Vagina (tissue), 2 donors: ENCODE measurements around the gene TMEM266. TPM values are rescaled to one million over a fixed set of nuclear protein-coding genes. Genes with fewer than 3 reads are reported as not detected.

ENCODE experiments used
- DNase-seq, 2 donors: peaks; one replicate each; pipeline ENCODE4 v3.0.0-alpha.2; 2017; ENCODE audit errors: extremely low spot score in 2 of 2
- H3K27ac ChIP-seq: fragments of 200-600 bp; sonication (generic); one replicate; pipeline ENCODE4 v1.5.1; 2019
- H3K27me3 ChIP-seq: fragments of 200-600 bp; sonication (generic); one replicate; pipeline ENCODE4 v1.5.1; 2019
- H3K36me3 ChIP-seq, 2 donors: fragments of 200-600 bp; sonication (generic); one replicate each; pipeline ENCODE4 v1.5.1; 2017 to 2019
- H3K4me1 ChIP-seq: fragments of 200-600 bp; sonication (generic); one replicate; pipeline ENCODE4 v1.5.1; 2019
- H3K4me3 ChIP-seq, 2 donors: fragments of 200-600 bp; sonication (generic); 1 replicate in 1 of 2; 2 replicates in 1 of 2; pipeline ENCODE4 v1.5.1; 2016 to 2019
- H3K9me3 ChIP-seq: fragments of 200-600 bp; sonication (generic); one replicate; pipeline ENCODE4 v1.5.1; 2019
- CTCF ChIP-seq, 3 experiments: fragments of 450-650 bp in 2 of 3; fragments of 200-600 bp in 1 of 3; sonication (generic) in 1 of 3; IDR thresholded peaks; one replicate each; pipeline ENCODE4 v1.5.1; 2017 to 2019; ENCODE audit warnings: antibody characterized with exemption in 3 of 3, mild to moderate bottlenecking in 2 of 3, moderate library complexity in 2 of 3
- POLR2A ChIP-seq, 2 donors: fragments of 450-650 bp; IDR thresholded peaks; one replicate each; pipeline ENCODE4 v1.6.1; 2017; ENCODE audit warnings: antibody characterized with exemption in 2 of 2, mild to moderate bottlenecking in 2 of 2, moderate library complexity in 2 of 2
- POLR2AphosphoS5 ChIP-seq, 2 donors: sonication (generic); formaldehyde crosslinking; IDR thresholded peaks; one replicate each; pipeline ENCODE4 v1.9.0; 2017; ENCODE audit warnings: antibody characterized with exemption in 2 of 2, mild to moderate bottlenecking in 2 of 2, low read depth in 1 of 2; ENCODE audit not compliant: insufficient read depth in 1 of 2
- intact Hi-C: fragments of 100-400 bp; cut with DNase I; formaldehyde crosslinking; loops from one replicate; pipeline ENCODE4 v1.15.1; 2023
- total RNA-seq: library from RNA; depleted of rRNA; stranded (reverse); fragments of >200 nt; gene quantifications from one replicate; pipeline ENCODE4 v1.2.3, GENCODE V29; 2016

Gene TMEM266
- total RNA-seq, 1 donor from 2014 or later, result not detected

- Histone ChIP-seq H3K27me3 (no peaks in the 10 kb centered on the region), H3K36me3 (no peaks in the 10 kb centered on the region), H3K4me3 (no peak overlapping the region), H3K4me1 (peaks cover 26% of the 10 kb centered on the region), H3K9me3 (no peaks in the 10 kb centered on the region), H3K27ac (no peak overlapping the region)
- TF ChIP-seq POLR2A (IDR thresholded peaks at IDR 0.05), result no peak
- no peak for TF ChIP-seq POLR2AphosphoS5 (IDR thresholded peaks at IDR 0.05; ENCODE audit: insufficient read depth in 1 of 2, low read depth in 1 of 2)
- no peak for TF ChIP-seq CTCF (IDR thresholded peaks at IDR 0.05)
- intact Hi-C loops, result no loop called here
- DNase-seq, result no peak
Measured at GRCh38 chr15:76181705-76182107, 121.9 kb downstream of the TMEM266 start.

GRCh38 chr15:76183930-76184649 is 124.3 kb downstream of the TMEM266 start:
- H3K27me3 ChIP-seq, result no peaks in the 10 kb centered on the region
- no peaks in the 10 kb centered on the region for H3K36me3 ChIP-seq
- no peaks in the 10 kb centered on the region for H3K9me3 ChIP-seq
- no peak for DNase-seq
- H3K4me3 ChIP-seq, result no peak overlapping the region
- intact Hi-C loops, result no loop called here
- TF ChIP-seq POLR2AphosphoS5 (IDR thresholded peaks at IDR 0.05; ENCODE audit: insufficient read depth in 1 of 2, low read depth in 1 of 2), result no peak
- TF ChIP-seq POLR2A (IDR thresholded peaks at IDR 0.05), result no peak
- no peak for TF ChIP-seq CTCF (IDR thresholded peaks at IDR 0.05)
- no peak overlapping the region for H3K27ac ChIP-seq
- peaks cover 14% of the 10 kb centered on the region for H3K4me1 ChIP-seq

GRCh38 chr15:76184650-76185035 is 124.9 kb downstream of the TMEM266 start:
- Histone ChIP-seq H3K9me3 (no peaks in the 10 kb centered on the region), H3K36me3 (no peaks in the 10 kb centered on the region), H3K27ac (no peak overlapping the region), H3K4me1 (peaks cover 14% of the 10 kb centered on the region), H3K4me3 (no peak overlapping the region), H3K27me3 (no peaks in the 10 kb centered on the region)
- no peak for TF ChIP-seq POLR2AphosphoS5 (IDR thresholded peaks at IDR 0.05; ENCODE audit: insufficient read depth in 1 of 2, low read depth in 1 of 2)
- no peak for TF ChIP-seq CTCF (IDR thresholded peaks at IDR 0.05)
- TF ChIP-seq POLR2A (IDR thresholded peaks at IDR 0.05), result no peak
- DNase-seq, result no peak
- intact Hi-C loops, result no loop called here

GRCh38 chr15:76185716-76186115 is 125.9 kb downstream of the TMEM266 start:
- TF ChIP-seq CTCF (IDR thresholded peaks at IDR 0.05), result peak in 1 of 3 experiments; percentile 10
- TF ChIP-seq POLR2A (IDR thresholded peaks at IDR 0.05), result no peak
- DNase-seq, result no peak
- H3K36me3 ChIP-seq, result no peaks in the 10 kb centered on the region
- peaks cover 19% of the 10 kb centered on the region for H3K4me1 ChIP-seq
- H3K4me3 ChIP-seq, result no peak overlapping the region
- H3K9me3 ChIP-seq, result no peaks in the 10 kb centered on the region
- no peak overlapping the region for H3K27ac ChIP-seq
- intact Hi-C loops, result no loop called here
- no peaks in the 10 kb centered on the region for H3K27me3 ChIP-seq

- intact Hi-C loops, result no loop called here
- TF ChIP-seq POLR2A (IDR thresholded peaks at IDR 0.05) (no peak), CTCF (IDR thresholded peaks at IDR 0.05) (no peak), POLR2AphosphoS5 (IDR thresholded peaks at IDR 0.05; ENCODE audit: insufficient read depth in 1 of 2, low read depth in 1 of 2) (no peak)
- no peak for DNase-seq
- H3K27ac ChIP-seq, result no peak overlapping the region
- no peaks in the 10 kb centered on the region for H3K27me3 ChIP-seq
- peaks cover 27% of the 10 kb centered on the region for H3K4me1 ChIP-seq
- no peaks in the 10 kb centered on the region for H3K9me3 ChIP-seq
- no peaks in the 10 kb centered on the region for H3K36me3 ChIP-seq
- H3K4me3 ChIP-seq, result no peak overlapping the region
Measured at GRCh38 chr15:76187163-76187562, 127.4 kb downstream of the TMEM266 start.
